Panc1 (cell line): ENCODE results near the gene RRP8. TPM values are rescaled to one million over a fixed set of nuclear protein-coding genes. Genes with fewer than 3 reads are reported as not detected.

Experiments
- ATAC-seq: fragments of 200-7000 bp; cut with Tn5 transposase; 2 replicates; pipeline ENCODE4 v1.9.1; 2020; ENCODE audit warnings: mild to moderate bottlenecking, moderate library complexity
- BruUV-seq: library from RNA; stranded (reverse); fragments of 400-500 nt; replicated peaks from 2 replicates; lab custom pipeline; 2021; lab: Mats Ljungman, UMichigan
- CTCF ChIA-PET: fragments of 300-600 bp; sonication (Branson Sonifier 250); formaldehyde crosslinking; loops from one replicate; lab custom pipeline; 2022; ENCODE audit warnings: antibody characterized with exemption; lab: Charles Lee
- POLR2A ChIA-PET: fragments of 300-600 bp; sonication (Branson Sonifier 250); formaldehyde crosslinking; loops from one replicate; lab custom pipeline; 2022; ENCODE audit warnings: antibody characterized with exemption; lab: Charles Lee
- DNase-seq: peaks from one replicate; pipeline ENCODE4 v3.0.0-alpha.2; 2010; ENCODE audit warnings: low read depth, low spot score
- H3K27ac ChIP-seq: 2 replicates; pipeline ENCODE4 v1.5.1; 2011; ENCODE audit warnings: mild to moderate bottlenecking, low read length, inconsistent platforms
- H3K27me3 ChIP-seq: fragments of 200-500 bp; sonication (Bioruptor generic); 2 replicates; pipeline ENCODE4 v1.6.0; 2014; ENCODE audit warnings: low read length, inconsistent platforms; ENCODE audit not compliant: control insufficient read depth, insufficient read depth
- H3K36me3 ChIP-seq: fragments of 200-500 bp; sonication (Bioruptor generic); 2 replicates; pipeline ENCODE4 v1.5.1; 2014; ENCODE audit warnings: inconsistent platforms, mild to moderate bottlenecking, low read length, moderate library complexity; ENCODE audit not compliant: control insufficient read depth, insufficient read depth
- H3K4me1 ChIP-seq: 2 replicates; pipeline ENCODE4 v1.5.1; 2011; ENCODE audit warnings: inconsistent platforms, mild to moderate bottlenecking, low read length, moderate library complexity; ENCODE audit not compliant: control insufficient read depth, insufficient read depth
- H3K4me3 ChIP-seq, 2 experiments: 2 replicates each; pipeline ENCODE4 v1.5.1; 2011 to 2012; ENCODE audit warnings: low read depth in 2 of 2, low read length in 2 of 2, mild to moderate bottlenecking in 2 of 2, inconsistent platforms in 1 of 2, moderate library complexity in 1 of 2
- H3K9me3 ChIP-seq: fragments of 200-500 bp; sonication (Bioruptor generic); 2 replicates; pipeline ENCODE4 v1.5.1; 2014; ENCODE audit warnings: low read depth, mild to moderate bottlenecking, inconsistent platforms, low read length, moderate library complexity; ENCODE audit not compliant: control insufficient read depth, insufficient read depth
- CTCF ChIP-seq: fragments of 450-650 bp; IDR thresholded peaks from 2 replicates; pipeline ENCODE4 v1.5.1; 2017; ENCODE audit warnings: mild to moderate bottlenecking
- POLR2AphosphoS5 ChIP-seq: IDR thresholded peaks from 2 replicates; pipeline ENCODE4 v1.6.1; 2012; ENCODE audit warnings: mild to moderate bottlenecking, low read depth, low read length, moderate library complexity
- SIN3A ChIP-seq: IDR thresholded peaks from 2 replicates; pipeline ENCODE4 v1.6.1; 2012; ENCODE audit warnings: low read depth, mild to moderate bottlenecking, low read length, moderate library complexity, borderline replicate concordance; ENCODE audit not compliant: insufficient read depth
- TCF7L2 ChIP-seq: IDR thresholded peaks from 2 replicates; pipeline ENCODE4 v1.6.1; 2011; ENCODE audit warnings: mild to moderate bottlenecking, low read depth, low read length, inconsistent platforms
- in situ Hi-C: cut with HindIII; loops from 2 replicates; pipeline ENCODE4 v1.10.0; 2016; ENCODE audit warnings: low sequenced_read_pairs, low pct_unique_long_range_greater_than_20kb
- intact Hi-C: fragments of 100-400 bp; cut with micrococcal nuclease; formaldehyde crosslinking; loops from one replicate; pipeline ENCODE4 v1.10.0; 2022; ENCODE audit not compliant: unreplicated experiment
- total RNA-seq: library from RNA; stranded (reverse); gene quantifications from one replicate; pipeline ENCODE4 v1.2.1, GENCODE V29; 2021; ENCODE audit not compliant: unreplicated experiment
- TF ChIP-seq, protein P1 (sequence below), 2 experiments: IDR thresholded peaks; 2 replicates each; pipeline ENCODE4 v1.6.1; 2011 to 2012; ENCODE audit warnings: low read depth in 2 of 2, control low read depth in 1 of 2, low read length in 1 of 2, mild to moderate bottlenecking in 1 of 2, moderate library complexity in 1 of 2; ENCODE audit not compliant: insufficient read depth in 1 of 2

The RRP8 gene
- total RNA-seq, 1 experiment from 2014 or later, result 23.1 TPM

DNA sequence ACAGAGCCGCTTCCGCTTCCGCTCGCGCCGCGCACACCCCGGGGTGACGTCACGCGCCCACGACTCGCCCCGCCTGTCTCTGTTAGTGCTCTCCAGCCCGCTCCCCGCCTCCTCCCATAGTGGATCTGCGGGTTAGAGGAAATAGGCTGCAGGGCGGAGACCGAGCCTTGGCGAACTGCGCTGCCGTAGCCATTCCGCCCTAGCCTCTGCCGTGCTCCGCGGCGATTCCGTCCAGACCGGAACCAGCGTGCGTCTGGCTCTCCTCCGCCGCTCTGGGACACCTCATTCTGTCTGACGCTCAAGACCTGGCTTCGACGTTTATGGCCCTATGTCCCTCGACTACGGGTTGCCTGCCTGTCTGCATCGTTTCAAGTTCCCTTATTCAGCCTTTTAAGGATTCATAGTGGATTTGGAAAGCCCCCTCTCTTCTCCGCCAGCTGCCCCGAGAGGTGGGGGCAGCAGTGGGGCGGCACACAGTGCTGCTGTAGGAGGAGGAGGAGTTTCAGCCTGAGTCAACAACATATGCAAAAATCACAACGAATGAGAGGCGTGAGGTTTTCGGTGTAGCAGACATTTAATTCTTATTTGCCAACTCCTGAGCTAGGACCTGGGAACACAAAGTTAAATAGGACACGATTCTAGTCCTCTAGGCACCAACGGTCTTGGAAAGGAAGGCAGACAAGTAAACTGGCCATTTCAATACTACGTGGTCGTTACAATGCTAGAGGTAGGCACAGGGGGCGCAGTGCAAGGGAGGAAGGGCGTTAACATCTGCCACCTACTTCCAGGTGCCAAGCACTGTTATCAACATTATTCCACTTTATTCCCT is 9.0 kb upstream of the RRP8 start, which contains the start of gene TAF10:
Gene TAF10, minus strand, starts transcription at position 4 of the 829 bp plus-strand sequence. CDS start 27 bp downstream, outside the sequence.
- intact Hi-C loops (loop anchor here (5.0 kb wide), 1 partner anchor 70 kb away; the partner anchor contains the start of gene MRPL17), in situ Hi-C loops (no loop called here)
- H3K4me1 ChIP-seq, result peaks cover 29% of the 10 kb centered on the region
- peak; percentile 99 for TF ChIP-seq POLR2AphosphoS5
- 0 out of 2 replicates have a peak, but pooled peaks have one; percentile 95 for TF ChIP-seq SIN3A
- peak; percentile 80; the same call in 1 of the 2 replicates for TF ChIP-seq CTCF
- TF ChIP-seq TCF7L2, result no peak
- TF ChIP-seq, protein P1, sequence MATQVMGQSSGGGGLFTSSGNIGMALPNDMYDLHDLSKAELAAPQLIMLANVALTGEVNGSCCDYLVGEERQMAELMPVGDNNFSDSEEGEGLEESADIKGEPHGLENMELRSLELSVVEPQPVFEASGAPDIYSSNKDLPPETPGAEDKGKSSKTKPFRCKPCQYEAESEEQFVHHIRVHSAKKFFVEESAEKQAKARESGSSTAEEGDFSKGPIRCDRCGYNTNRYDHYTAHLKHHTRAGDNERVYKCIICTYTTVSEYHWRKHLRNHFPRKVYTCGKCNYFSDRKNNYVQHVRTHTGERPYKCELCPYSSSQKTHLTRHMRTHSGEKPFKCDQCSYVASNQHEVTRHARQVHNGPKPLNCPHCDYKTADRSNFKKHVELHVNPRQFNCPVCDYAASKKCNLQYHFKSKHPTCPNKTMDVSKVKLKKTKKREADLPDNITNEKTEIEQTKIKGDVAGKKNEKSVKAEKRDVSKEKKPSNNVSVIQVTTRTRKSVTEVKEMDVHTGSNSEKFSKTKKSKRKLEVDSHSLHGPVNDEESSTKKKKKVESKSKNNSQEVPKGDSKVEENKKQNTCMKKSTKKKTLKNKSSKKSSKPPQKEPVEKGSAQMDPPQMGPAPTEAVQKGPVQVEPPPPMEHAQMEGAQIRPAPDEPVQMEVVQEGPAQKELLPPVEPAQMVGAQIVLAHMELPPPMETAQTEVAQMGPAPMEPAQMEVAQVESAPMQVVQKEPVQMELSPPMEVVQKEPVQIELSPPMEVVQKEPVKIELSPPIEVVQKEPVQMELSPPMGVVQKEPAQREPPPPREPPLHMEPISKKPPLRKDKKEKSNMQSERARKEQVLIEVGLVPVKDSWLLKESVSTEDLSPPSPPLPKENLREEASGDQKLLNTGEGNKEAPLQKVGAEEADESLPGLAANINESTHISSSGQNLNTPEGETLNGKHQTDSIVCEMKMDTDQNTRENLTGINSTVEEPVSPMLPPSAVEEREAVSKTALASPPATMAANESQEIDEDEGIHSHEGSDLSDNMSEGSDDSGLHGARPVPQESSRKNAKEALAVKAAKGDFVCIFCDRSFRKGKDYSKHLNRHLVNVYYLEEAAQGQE (IDR thresholded peaks at IDR 0.05; ENCODE audit: insufficient read depth in 1 of 2, low read depth in 2 of 2, low read length in 1 of 2), result no peak
- H3K36me3 ChIP-seq, result peaks cover 29% of the 10 kb centered on the region
- DNase-seq (peak; percentile 80), ATAC-seq (peak; percentile 93)
- H3K27ac ChIP-seq, result peak within 1 kb of the TSS; percentile 99
- CTCF ChIA-PET, result interaction anchor here (0.7 to 1.8 kb wide), 3 partner anchors 23 to 71 kb away, joined by 3 to 5 read pairs (median 4); partner anchors contain the start of gene MRPL17
- H3K4me3 ChIP-seq, result peak within 1 kb of the TSS; percentile 57 to 94
- H3K27me3 ChIP-seq, result no peaks in the 10 kb centered on the region
- POLR2A ChIA-PET, result interaction anchor here (0.5 to 0.6 kb wide), 2 partner anchors 65 to 233 kb away, joined by 3 to 4 read pairs; no protein-coding TSS in a partner anchor
- no peaks in the 10 kb centered on the region for H3K9me3 ChIP-seq
- TSS peak; percentile 74 for BruUV-seq

DNA sequence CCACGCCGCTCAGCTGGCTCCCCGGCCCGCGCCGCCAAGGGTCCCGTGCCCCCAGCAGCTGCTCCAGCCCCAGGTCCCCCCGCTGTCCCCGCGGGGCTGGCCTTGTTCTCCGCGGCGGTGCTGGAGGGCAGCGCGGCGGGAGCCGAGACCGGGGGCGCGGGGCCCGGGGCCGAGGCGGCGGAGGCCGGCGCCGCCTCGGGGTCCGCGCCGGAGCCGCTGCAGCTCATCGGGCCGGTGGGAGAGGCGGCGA is 8.5 kb upstream of the RRP8 start:
- intact Hi-C loops (loop anchor here (5.0 kb wide), 1 partner anchor 70 kb away; the partner anchor contains the start of gene MRPL17), in situ Hi-C loops (no loop called here)
- H3K27ac ChIP-seq, result peak overlapping the region; percentile 87
- POLR2A ChIA-PET, result interaction anchor here (0.5 to 0.6 kb wide), 2 partner anchors 65 to 233 kb away, joined by 3 to 4 read pairs; no protein-coding TSS in a partner anchor
- TF ChIP-seq TCF7L2 (peak; percentile 7; the same call in 1 of the 2 replicates), SIN3A (no peak)
- DNase-seq, result no peak
- BruUV-seq, result no TSS peak
- H3K27me3 ChIP-seq, result no peaks in the 10 kb centered on the region
- peaks cover 29% of the 10 kb centered on the region for H3K36me3 ChIP-seq
- peaks cover 33% of the 10 kb centered on the region for H3K4me1 ChIP-seq
- ATAC-seq, result no peak
- CTCF ChIA-PET, result interaction anchor here (1.0 to 1.8 kb wide), 2 partner anchors 24 to 71 kb away, joined by 3 to 4 read pairs; partner anchors contain the start of gene MRPL17
- H3K9me3 ChIP-seq, result no peaks in the 10 kb centered on the region
- H3K4me3 ChIP-seq, result peak overlapping the region; percentile 57 to 94
